ENCODE measurements around the gene FBXO17. TPM values are rescaled to one million over a fixed set of nuclear protein-coding genes. Genes with fewer than 3 reads are reported as not detected.

The FBXO17 gene, protein sequence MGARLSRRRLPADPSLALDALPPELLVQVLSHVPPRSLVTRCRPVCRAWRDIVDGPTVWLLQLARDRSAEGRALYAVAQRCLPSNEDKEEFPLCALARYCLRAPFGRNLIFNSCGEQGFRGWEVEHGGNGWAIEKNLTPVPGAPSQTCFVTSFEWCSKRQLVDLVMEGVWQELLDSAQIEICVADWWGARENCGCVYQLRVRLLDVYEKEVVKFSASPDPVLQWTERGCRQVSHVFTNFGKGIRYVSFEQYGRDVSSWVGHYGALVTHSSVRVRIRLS
- 10 to 100 TPM; 12.6 to 88.7 (median 53.1) TPM for total RNA-seq

DNA sequence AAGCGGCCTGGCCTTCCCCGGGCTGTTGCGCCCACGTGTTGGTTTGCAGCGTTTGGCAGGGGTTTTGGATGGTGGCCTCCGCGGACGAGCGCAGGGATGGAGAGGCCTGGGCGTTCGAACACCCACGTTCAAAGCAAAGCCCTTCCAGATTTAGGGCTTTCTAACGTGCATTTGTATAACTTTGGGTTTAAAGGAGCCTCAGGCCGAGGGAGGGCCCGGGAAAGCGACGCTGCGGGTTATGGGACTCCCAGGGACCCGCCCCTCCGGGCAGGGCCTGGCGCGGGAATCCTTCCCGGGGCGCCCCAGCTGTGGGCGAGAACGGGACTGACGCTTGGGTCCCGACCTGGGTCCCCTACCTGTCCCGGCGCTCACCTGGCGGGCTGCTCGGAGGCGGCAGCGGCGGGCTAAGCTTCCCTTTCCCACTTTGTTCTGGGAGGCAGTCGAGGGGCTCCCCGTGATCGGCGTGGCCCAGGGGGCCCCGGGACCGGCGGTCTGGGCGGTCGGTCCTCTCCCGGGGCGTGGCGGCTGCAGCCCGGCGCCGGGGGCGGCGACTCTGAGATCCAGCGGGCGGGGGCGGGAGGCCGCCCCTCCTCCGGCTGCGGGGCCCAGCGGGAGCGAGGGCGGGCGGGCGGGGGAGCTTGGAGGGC is at the start of gene FBXO17:
Gene FBXO17 (minus strand): TSS at position 529 of the 647 bp plus-strand sequence. CDS start 25,423 bp downstream, outside the sequence.
- TF ChIP-seq, protein P1, sequence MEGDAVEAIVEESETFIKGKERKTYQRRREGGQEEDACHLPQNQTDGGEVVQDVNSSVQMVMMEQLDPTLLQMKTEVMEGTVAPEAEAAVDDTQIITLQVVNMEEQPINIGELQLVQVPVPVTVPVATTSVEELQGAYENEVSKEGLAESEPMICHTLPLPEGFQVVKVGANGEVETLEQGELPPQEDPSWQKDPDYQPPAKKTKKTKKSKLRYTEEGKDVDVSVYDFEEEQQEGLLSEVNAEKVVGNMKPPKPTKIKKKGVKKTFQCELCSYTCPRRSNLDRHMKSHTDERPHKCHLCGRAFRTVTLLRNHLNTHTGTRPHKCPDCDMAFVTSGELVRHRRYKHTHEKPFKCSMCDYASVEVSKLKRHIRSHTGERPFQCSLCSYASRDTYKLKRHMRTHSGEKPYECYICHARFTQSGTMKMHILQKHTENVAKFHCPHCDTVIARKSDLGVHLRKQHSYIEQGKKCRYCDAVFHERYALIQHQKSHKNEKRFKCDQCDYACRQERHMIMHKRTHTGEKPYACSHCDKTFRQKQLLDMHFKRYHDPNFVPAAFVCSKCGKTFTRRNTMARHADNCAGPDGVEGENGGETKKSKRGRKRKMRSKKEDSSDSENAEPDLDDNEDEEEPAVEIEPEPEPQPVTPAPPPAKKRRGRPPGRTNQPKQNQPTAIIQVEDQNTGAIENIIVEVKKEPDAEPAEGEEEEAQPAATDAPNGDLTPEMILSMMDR (IDR thresholded peaks at IDR 0.05; ENCODE audit: low read depth) = no peak

DNA sequence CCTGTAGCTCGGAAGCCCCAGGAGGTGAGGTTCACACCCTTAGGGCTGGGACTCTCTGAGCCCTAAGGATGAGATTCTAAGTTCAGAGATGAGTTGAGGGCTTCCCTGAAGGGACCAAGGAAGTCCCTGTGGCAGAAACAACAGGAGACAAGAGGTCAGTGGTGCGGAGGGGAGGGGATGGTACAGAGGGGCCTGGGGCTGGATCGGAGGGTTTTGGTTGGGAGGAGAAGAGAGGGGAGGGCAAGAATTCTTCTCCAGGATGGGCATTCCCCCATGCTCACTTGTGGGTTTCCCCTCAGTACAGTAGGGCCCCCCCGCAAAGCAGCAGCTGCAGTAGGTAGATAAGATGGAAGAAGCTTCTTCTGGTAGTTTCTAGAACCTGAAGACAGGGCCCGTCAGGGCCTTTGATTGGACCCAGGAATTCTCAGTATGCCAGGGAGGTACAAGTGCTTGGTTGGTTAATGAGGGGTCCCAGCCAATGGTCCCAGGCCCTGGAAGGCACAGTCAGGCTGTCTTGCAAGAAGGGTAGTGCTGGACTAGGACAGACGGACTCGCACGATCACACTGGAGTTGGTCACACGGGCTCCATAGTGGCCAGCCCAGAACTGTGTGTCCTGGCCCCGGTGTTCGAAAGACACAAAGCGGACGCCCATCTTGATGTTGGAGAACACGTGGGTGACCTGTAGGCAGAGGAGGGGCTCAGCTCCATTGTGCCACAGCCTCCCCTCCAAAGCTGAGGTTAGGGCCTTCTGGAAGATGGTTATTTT is 49.5 kb upstream of the FBXO17 start:
- TF ChIP-seq, protein P1 (IDR thresholded peaks at IDR 0.05; ENCODE audit: low read depth) = no peak

DNA sequence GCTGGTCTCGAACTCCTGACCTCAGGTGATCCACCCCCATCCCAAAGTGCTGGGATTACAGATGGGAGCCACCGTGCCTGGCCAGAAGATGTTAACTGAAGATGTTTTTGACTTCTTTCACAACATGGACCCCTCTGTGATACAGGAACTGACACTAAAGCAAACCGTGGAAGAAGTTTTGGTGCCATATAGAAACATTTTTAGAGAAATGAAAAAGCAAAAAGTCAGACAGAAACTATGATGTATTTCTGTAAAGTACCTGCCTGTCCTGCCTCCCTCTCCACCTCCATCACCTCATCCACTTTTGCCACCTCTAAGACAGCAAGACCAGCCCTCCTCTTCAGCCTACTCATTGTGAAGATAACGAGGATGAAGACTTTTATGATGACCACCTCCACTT is 45.5 kb upstream of the FBXO17 start:
- TF ChIP-seq, protein P1 (IDR thresholded peaks at IDR 0.05; ENCODE audit: low read depth) = no peak

DNA sequence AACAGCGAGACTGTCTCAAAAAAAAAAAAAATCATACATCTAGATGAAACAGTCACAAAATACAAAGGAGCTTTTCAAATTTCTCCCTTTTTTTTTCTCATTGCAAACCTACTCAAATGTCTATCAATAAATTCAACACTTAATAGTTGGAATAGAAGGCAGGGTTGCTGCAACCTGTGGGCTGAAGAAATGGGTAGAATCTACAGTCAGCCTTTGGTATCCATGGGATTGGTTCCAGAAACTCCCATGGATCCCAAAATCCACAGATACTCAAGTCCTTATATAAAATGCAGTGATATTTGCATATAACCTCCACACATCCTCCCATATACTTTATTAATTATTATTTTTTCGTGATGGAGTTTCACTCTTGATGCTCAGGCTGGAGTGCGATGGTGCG is 42.1 kb upstream of the FBXO17 start:
- TF ChIP-seq, protein P1 (IDR thresholded peaks at IDR 0.05; ENCODE audit: low read depth) = no peak

DNA sequence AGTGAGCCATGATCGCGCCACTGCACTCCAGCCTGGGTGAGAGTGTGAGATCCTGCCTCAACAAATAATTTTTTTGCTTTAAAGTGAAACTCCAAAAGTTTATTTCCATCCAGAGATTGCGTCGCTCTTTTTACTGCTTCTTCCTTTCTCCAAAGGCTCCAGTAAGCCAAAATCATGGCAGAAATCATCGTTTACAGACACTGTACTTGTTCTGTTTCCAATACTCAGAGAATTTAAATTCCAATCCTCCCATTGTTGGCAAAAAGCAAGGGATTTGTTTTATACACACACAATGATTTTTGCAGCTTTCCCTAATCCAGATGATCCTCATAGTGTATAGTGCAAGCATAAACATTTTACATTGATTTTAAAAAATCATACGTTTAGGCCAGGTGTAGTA is 41.5 kb upstream of the FBXO17 start:
- TF ChIP-seq, protein P1 (IDR thresholded peaks at IDR 0.05; ENCODE audit: low read depth) = no peak

DNA sequence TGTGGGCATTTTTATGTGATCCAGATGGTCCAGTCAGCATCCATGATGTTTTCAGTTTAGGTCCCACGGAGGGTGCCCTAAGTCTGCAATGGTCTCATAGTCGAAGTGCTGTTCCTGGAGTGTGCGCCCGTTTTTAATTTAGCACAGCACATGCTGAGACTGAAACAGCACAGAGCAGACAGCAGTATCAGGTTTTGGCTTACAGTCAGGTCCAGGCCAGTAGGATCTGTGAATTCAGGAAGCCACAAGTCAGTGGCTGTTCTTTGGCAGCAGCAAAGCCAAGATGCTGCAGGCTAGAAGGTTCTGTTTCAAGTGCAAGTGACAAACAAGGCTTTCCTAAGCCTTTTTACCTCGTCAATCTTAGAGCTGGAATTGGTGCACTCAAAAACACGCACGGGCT is 38.5 kb upstream of the FBXO17 start:
- TF ChIP-seq, protein P1 (IDR thresholded peaks at IDR 0.05; ENCODE audit: low read depth) = no peak

DNA sequence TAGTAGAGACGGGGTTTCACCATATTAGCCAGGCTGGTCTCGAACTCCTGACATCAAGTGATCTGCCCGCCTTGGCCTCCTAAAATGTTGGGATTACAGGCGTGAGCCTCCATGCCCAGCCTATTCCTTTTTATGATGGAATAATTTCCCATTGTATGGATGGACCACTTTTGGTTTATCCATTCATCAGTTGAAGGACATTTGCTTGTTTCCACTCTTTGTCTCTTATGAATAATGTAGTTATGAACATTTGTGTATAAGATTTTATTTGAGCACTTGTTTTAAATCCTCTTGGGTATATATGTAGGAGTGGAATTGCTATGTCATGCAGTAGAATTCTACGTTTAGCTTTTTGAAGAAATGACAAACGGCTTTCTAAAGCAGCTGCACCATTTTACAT is 33.5 kb upstream of the FBXO17 start:
- TF ChIP-seq, protein P1 (IDR thresholded peaks at IDR 0.05; ENCODE audit: low read depth) = no peak
